K562 (cell line): ENCODE results near the gene SERPINE2.

Experiments used
- CREB3 ChIP-seq: fragments of 450-650 bp; conservative IDR thresholded peaks from 2 replicates; pipeline ENCODE4 v1.6.1; 2016; ENCODE audit warnings: missing genetic modification characterization, low read depth, mild to moderate bottlenecking, missing compliant biosample characterization, moderate library complexity
- FOXO4 ChIP-seq: fragments of 450-650 bp; formaldehyde crosslinking; IDR thresholded peaks from 2 replicates; pipeline ENCODE4 v1.4.0; 2020; ENCODE audit warnings: mild to moderate bottlenecking, moderate library complexity
- RHOXF2B ChIP-seq: fragments of 250-450 bp; sonication (Bioruptor Pico); conservative IDR thresholded peaks from 2 replicates; pipeline ENCODE4 v1.5.1; 2021
- ZFP36 ChIP-seq: fragments of 150-350 bp; IDR thresholded peaks from 2 replicates; pipeline ENCODE4 v1.6.1; 2018; ENCODE audit warnings: low read length, low read depth; ENCODE audit not compliant: partially characterized antibody
- TF ChIP-seq, protein P1 (sequence below), 3 experiments: IDR thresholded peaks in 2 of 3; conservative IDR thresholded peaks in 1 of 3; 2 replicates each; pipeline ENCODE4 v1.5.1; 2011 to 2012; ENCODE audit warnings: low read length in 3 of 3, mild to moderate bottlenecking in 3 of 3, control low read depth in 2 of 3, improper control_type of control experiment in 1 of 3, inconsistent platforms in 1 of 3, low read depth in 1 of 3, mixed read lengths in 1 of 3, moderate library complexity in 1 of 3; ENCODE audit not compliant: insufficient read depth in 2 of 3
- TF ChIP-seq, protein P2 (sequence below), 2 experiments: IDR thresholded peaks; 2 replicates each; pipeline ENCODE4 v1.6.1; 2011; ENCODE audit warnings: borderline replicate concordance in 1 of 2, control low read depth in 1 of 2, low read depth in 1 of 2, low read length in 1 of 2, mild to moderate bottlenecking in 1 of 2, mixed read lengths in 1 of 2, moderate library complexity in 1 of 2; ENCODE audit not compliant: insufficient read depth in 1 of 2, insufficient read length in 1 of 2, poor library complexity in 1 of 2, severe bottlenecking in 1 of 2; ENCODE audit errors: extremely low read depth in 1 of 2

- TF ChIP-seq CREB3 (tag): no peak
- TF ChIP-seq, protein P1, sequence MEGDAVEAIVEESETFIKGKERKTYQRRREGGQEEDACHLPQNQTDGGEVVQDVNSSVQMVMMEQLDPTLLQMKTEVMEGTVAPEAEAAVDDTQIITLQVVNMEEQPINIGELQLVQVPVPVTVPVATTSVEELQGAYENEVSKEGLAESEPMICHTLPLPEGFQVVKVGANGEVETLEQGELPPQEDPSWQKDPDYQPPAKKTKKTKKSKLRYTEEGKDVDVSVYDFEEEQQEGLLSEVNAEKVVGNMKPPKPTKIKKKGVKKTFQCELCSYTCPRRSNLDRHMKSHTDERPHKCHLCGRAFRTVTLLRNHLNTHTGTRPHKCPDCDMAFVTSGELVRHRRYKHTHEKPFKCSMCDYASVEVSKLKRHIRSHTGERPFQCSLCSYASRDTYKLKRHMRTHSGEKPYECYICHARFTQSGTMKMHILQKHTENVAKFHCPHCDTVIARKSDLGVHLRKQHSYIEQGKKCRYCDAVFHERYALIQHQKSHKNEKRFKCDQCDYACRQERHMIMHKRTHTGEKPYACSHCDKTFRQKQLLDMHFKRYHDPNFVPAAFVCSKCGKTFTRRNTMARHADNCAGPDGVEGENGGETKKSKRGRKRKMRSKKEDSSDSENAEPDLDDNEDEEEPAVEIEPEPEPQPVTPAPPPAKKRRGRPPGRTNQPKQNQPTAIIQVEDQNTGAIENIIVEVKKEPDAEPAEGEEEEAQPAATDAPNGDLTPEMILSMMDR (IDR thresholded peaks at IDR 0.05 in 2 of 3, conservative IDR thresholded peaks at IDR 0.05 in 1 of 3; ENCODE audit: insufficient read depth in 2 of 3, low read depth in 1 of 3, low read length in 3 of 3): no peak
- TF ChIP-seq FOXO4 (CRISPR knock-in tag): no peak
- TF ChIP-seq, protein P2, sequence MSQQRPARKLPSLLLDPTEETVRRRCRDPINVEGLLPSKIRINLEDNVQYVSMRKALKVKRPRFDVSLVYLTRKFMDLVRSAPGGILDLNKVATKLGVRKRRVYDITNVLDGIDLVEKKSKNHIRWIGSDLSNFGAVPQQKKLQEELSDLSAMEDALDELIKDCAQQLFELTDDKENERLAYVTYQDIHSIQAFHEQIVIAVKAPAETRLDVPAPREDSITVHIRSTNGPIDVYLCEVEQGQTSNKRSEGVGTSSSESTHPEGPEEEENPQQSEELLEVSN (IDR thresholded peaks at IDR 0.05; ENCODE audit: borderline replicate concordance in 1 of 2, extremely low read depth in 1 of 2, insufficient read depth in 1 of 2, insufficient read length in 1 of 2, low read depth in 1 of 2, low read length in 1 of 2, poor library complexity in 1 of 2, severe bottlenecking in 1 of 2): no peak
- TF ChIP-seq ZFP36: no peak
- no peak for TF ChIP-seq RHOXF2B (CRISPR knock-in tag)
Observed at GRCh38 chr2:223991611-223992010, 47.5 kb downstream of the SERPINE2 start.
